GM18508 (cell line): ENCODE measurements around the gene CPNE4.

Experiments
- ATAC-seq: cut with Tn5 transposase; IDR thresholded peaks from one replicate; pipeline ENCODE4 v1.9.1; 2021; ENCODE audit warnings: moderate number of reproducible peaks; ENCODE audit not compliant: insufficient read depth, unreplicated experiment

The CPNE4 gene

DNA sequence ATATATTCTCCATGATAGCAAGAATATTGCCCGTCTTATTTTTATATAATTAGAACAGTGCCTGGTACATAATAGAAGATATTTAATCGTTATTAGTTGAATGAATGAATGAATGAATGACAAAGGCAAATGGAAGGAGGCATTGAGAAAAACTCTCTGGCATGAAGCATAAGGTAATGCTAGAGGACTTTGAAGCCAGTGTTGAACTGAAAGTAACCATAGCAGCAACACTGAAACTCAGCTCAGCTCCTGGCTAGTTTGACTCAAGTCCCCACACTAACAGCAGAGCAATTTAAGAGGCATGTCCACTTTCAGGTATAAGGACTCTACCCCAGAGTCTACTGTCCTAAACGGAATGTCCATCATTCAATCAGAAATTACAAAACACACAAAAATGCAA lies 227.0 kb downstream of the CPNE4 start:
- ATAC-seq: no peak

GRCh38 chr3:131806736-131807135 lies 228.1 kb downstream of the CPNE4 start:
- ATAC-seq: no peak

DNA sequence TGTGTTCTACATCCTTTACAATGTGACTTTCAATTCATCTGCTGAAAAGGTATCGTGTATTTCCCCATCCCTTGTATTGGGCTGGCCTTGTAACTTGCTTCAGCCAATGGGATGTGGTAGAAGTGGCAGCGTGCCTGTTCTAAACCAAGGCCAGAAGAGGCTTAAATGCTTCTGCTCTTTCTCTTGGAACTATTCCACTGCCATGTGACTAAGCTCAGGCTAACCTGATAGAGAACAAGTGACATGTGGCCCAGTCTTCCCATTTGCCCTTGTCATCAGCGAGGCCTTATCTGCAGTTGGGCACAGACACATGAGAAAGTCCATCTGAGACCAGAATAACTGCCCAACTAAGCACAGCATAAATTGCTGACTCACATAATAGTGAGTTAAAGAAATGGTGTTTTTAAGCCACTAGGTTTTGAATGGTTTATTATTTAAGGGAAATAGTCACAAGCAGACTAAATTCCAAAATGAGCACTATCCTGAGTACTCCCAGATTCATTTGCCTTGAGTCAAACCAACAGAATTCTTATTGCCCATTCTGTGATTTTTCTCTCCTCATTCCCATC lies 230.2 kb downstream of the CPNE4 start:
- no peak for ATAC-seq

GRCh38 chr3:131803113-131803512 lies 231.7 kb downstream of the CPNE4 start:
- no peak for ATAC-seq

GRCh38 chr3:131802029-131802428 lies 232.8 kb downstream of the CPNE4 start:
- ATAC-seq: no peak

DNA sequence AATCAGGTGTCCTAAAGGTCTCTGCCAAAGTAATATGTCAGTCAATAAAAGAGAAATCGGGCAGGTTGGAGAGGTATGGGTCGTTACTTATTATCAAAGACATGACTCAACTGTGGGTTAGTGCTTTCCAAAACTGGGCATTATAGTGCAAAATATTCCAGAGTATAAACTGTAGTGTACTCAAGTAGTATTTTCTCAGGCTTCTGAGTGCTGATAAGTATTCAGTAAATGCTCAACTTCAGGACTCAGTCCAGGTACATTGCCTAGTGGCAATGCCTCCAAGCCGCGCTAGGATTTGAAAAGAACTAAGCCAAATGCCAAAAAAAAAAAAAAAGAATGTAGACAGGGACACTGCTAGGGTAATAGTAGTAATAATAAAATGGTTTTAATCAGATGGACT lies 233.2 kb downstream of the CPNE4 start:
- ATAC-seq: no peak

GRCh38 chr3:131797776-131798175 lies 237.0 kb downstream of the CPNE4 start:
- ATAC-seq: no peak

GRCh38 chr3:131796558-131797198 lies 238.1 kb downstream of the CPNE4 start:
- ATAC-seq: no peak

DNA sequence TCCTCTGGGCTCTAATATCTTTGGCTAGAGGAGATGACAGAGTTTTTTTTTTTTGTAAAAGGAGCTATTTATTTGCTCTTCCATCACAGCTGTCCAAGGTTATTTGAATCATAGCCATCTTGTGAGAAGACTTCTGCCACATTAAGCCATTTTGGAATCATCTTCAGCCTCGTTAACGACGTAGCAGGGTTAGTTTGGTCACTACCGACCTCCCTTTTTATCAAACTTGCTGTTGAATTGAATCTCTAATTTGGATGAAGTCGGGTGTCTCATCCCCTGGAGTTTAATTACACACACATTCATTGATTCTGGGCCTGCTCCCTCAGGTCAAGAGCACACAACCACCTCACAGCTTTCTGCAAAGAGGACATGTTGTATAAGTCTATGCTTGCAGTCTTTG lies 238.7 kb downstream of the CPNE4 start:
- no peak for ATAC-seq

GRCh38 chr3:131795390-131796090 lies 239.3 kb downstream of the CPNE4 start:
- ATAC-seq: peak; percentile 46

DNA sequence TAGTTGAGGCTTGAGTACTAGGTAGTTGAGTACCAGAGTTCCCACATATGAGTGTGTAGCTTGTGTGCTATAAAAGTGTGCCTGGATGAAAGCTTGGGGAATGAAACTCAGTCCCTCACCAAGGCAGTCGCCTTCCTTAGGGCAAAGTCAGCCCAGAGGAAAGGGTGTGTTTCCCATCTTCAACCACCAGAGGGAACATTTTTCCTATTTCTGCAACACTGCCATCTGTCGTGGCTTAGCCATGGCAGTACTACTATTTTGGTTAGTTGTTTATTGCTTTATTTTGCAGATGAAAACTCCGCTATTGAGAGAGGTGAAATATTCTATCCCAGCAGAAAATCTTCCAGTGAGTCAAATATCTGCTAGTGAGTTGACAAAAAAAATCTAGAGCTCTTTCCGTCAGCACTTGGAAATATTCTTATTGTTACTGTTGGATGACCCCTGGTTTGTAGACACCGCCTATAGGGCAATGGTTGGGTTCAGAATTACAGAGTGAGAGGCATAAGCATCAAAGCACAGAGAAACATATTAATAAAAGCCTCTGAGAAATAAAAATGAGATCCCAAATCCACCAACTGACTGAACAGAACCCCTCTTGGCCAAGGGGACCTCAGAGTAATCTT lies 239.9 kb downstream of the CPNE4 start:
- peak; percentile 51 for ATAC-seq

GRCh38 chr3:131793870-131794269 lies 240.9 kb downstream of the CPNE4 start:
- no peak for ATAC-seq

- ATAC-seq: no peak
Observed at GRCh38 chr3:131789188-131789587, 245.6 kb downstream of the CPNE4 start.

GRCh38 chr3:131786386-131786785 lies 248.4 kb downstream of the CPNE4 start:
- ATAC-seq: no peak

DNA sequence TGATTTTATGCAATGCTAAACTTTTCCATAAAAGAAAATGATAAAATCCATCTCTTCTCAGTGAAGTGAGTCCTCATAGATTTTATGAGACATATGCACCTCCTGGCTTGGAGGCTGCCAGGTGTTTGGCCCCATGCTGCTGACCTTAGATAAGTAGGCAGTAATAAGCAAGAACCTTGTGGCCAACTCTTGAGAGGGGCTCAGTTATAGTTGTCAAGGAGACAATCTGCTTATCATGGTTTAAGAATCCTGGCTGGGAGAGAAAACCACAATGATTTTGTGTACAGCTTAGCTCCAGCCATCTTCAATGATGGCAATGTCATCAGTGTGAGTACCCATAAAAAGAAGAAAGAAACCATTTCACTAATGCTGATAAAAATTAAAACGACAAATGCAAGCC lies 252.1 kb downstream of the CPNE4 start:
- ATAC-seq: no peak

- no peak for ATAC-seq
Observed at GRCh38 chr3:131778526-131778925, 256.3 kb downstream of the CPNE4 start.

- no peak for ATAC-seq
Observed at GRCh38 chr3:131775650-131776049, 259.2 kb downstream of the CPNE4 start.

DNA sequence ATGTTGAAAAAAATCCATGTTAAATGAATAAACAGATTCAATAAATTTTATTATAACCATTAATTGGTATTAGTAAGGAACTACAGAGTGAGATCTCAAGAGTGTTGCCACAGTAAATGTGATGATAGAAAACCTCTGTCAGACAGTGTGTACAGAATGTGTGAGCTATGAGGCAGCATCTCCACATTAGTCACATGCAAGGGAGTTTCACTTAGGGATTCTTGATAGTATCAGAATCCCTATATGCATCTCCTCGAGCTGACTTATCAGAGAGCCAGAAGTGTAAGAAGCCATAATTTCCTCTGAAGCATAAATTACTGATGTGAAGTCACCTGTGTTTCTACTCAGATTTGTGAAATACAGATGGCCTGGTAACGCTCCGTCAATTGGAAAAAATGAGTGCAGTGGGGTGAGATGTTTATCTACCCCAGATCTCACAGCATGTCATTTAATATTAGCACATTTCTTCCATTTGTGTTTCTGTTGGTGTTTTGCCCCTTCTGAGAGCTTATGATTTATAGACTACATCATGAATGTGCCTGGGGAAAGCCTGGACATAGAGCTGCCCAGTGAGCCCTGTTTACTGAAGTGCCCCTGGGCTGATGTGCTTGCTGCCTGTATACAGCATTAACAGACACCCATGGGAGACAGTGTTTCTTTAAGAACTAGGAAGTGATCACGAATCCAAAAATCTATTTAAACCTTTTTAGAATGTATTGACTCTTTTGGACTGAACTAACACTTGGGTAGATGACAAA lies 262.4 kb downstream of the CPNE4 start:
- no peak for ATAC-seq

GRCh38 chr3:131762981-131763564 lies 271.7 kb downstream of the CPNE4 start:
- no peak for ATAC-seq

- ATAC-seq: no peak
Observed at GRCh38 chr3:131756405-131756804, 278.4 kb downstream of the CPNE4 start.
